H9 (cell line): ENCODE measurements around the gene TMEM271. TPM values are rescaled to one million over a fixed set of nuclear protein-coding genes. Genes with fewer than 3 reads are reported as not detected.

Experiments
- DNase-seq: peaks from one replicate; pipeline ENCODE4 v3.0.0-alpha.2; 2017
- H2AFZ ChIP-seq: one replicate; pipeline ENCODE4 v1.6.1; 2013; ENCODE audit warnings: mild to moderate bottlenecking, low read length, control low read depth, moderate library complexity
- H2AK5ac ChIP-seq: 2 replicates; pipeline ENCODE4 v1.6.1; 2013; ENCODE audit warnings: low read length, control low read depth, mixed read lengths; ENCODE audit not compliant: insufficient read length
- H2BK120ac ChIP-seq: one replicate; pipeline ENCODE4 v1.6.1; 2013; ENCODE audit warnings: low read depth, mild to moderate bottlenecking, low read length, control low read depth, inconsistent platforms; ENCODE audit not compliant: poor library complexity, severe bottlenecking
- H2BK12ac ChIP-seq: 2 replicates; pipeline ENCODE4 v1.6.1; 2013; ENCODE audit warnings: low read length, control low read depth, mixed read lengths, low read depth; ENCODE audit not compliant: insufficient read length
- H2BK15ac ChIP-seq: 2 replicates; pipeline ENCODE4 v1.6.1; 2013; ENCODE audit warnings: low read depth, low read length, control low read depth
- H2BK20ac ChIP-seq: one replicate; pipeline ENCODE4 v1.6.1; 2013; ENCODE audit warnings: low read depth, mild to moderate bottlenecking, low read length, control low read depth, inconsistent platforms; ENCODE audit not compliant: poor library complexity, severe bottlenecking
- H2BK5ac ChIP-seq: 2 replicates; pipeline ENCODE4 v1.6.1; 2013; ENCODE audit warnings: low read length, control low read depth, mixed read lengths; ENCODE audit not compliant: insufficient read length
- H3K14ac ChIP-seq: 2 replicates; pipeline ENCODE4 v1.6.1; 2013; ENCODE audit warnings: low read length, control low read depth; ENCODE audit not compliant: insufficient read depth
- H3K18ac ChIP-seq: 2 replicates; pipeline ENCODE4 v1.6.1; 2013; ENCODE audit warnings: low read depth, mild to moderate bottlenecking, mixed read lengths, low read length, control low read depth; ENCODE audit not compliant: insufficient read length
- H3K23ac ChIP-seq: 2 replicates; pipeline ENCODE4 v1.6.1; 2013; ENCODE audit warnings: low read length, control low read depth, mixed read lengths, low read depth; ENCODE audit not compliant: insufficient read length
- H3K23me2 ChIP-seq: 2 replicates; pipeline ENCODE4 v1.6.1; 2013; ENCODE audit warnings: low read depth, mild to moderate bottlenecking, mixed read lengths, low read length, control low read depth; ENCODE audit not compliant: insufficient read length, poor library complexity, severe bottlenecking
- H3K27ac ChIP-seq: 2 replicates; pipeline ENCODE4 v1.5.1; 2013; ENCODE audit warnings: low read length, control low read depth, mixed read lengths, low read depth; ENCODE audit not compliant: insufficient read length
- H3K27me3 ChIP-seq: 2 replicates; pipeline ENCODE4 v1.6.1; 2013; ENCODE audit warnings: low read length, control low read depth, inconsistent platforms; ENCODE audit not compliant: insufficient read depth
- H3K4ac ChIP-seq: 2 replicates; pipeline ENCODE4 v1.6.1; 2013; ENCODE audit warnings: low read depth, mild to moderate bottlenecking, control low read depth, inconsistent platforms, low read length, moderate library complexity
- H3K4me1 ChIP-seq: 2 replicates; pipeline ENCODE4 v1.6.1; 2013; ENCODE audit warnings: low read length, control low read depth, inconsistent platforms; ENCODE audit not compliant: insufficient read depth
- H3K4me2 ChIP-seq: 2 replicates; pipeline ENCODE4 v1.6.1; 2013; ENCODE audit warnings: low read length, control low read depth, mixed read lengths; ENCODE audit not compliant: insufficient read length, insufficient read depth
- H3K56ac ChIP-seq: 2 replicates; pipeline ENCODE4 v1.6.1; 2013; ENCODE audit warnings: low read depth, mild to moderate bottlenecking, mixed read lengths, low read length, control low read depth; ENCODE audit not compliant: insufficient read length
- H3K79me1 ChIP-seq: 2 replicates; pipeline ENCODE4 v1.6.1; 2013; ENCODE audit warnings: low read depth, mild to moderate bottlenecking, moderate library complexity, low read length, control low read depth, inconsistent platforms; ENCODE audit not compliant: insufficient read depth, poor library complexity, severe bottlenecking
- H3K79me2 ChIP-seq: 2 replicates; pipeline ENCODE4 v1.6.1; 2013; ENCODE audit warnings: low read length, control low read depth, inconsistent platforms; ENCODE audit not compliant: insufficient read depth
- H3K9ac ChIP-seq: 2 replicates; pipeline ENCODE4 v1.6.1; 2013; ENCODE audit warnings: low read length, control low read depth, mixed read lengths; ENCODE audit not compliant: insufficient read length; ENCODE audit errors: extremely low read depth
- H3K9me3 ChIP-seq: one replicate; pipeline ENCODE4 v1.6.1; 2013; ENCODE audit warnings: low read depth, low read length, inconsistent platforms; ENCODE audit not compliant: control insufficient read depth
- H3T11ph ChIP-seq: one replicate; pipeline ENCODE4 v1.6.1; 2013; ENCODE audit warnings: mild to moderate bottlenecking, low read length, control low read depth, inconsistent platforms
- H4K20me1 ChIP-seq: one replicate; pipeline ENCODE4 v1.6.1; 2013; ENCODE audit not compliant: control insufficient read depth, insufficient read length, insufficient read depth
- H4K5ac ChIP-seq: 2 replicates; pipeline ENCODE4 v1.6.1; 2013; ENCODE audit warnings: low read depth, mild to moderate bottlenecking, mixed read lengths, low read length, control low read depth; ENCODE audit not compliant: insufficient read length
- H4K8ac ChIP-seq: replicated peaks from 2 replicates; pipeline ENCODE4 v1.6.1; 2013; ENCODE audit warnings: low read length, control low read depth, mixed read lengths, low read depth; ENCODE audit not compliant: insufficient read length
- H4K91ac ChIP-seq: 2 replicates; pipeline ENCODE4 v1.6.1; 2013; ENCODE audit warnings: low read depth, mild to moderate bottlenecking, moderate library complexity, mixed read lengths, low read length, control low read depth; ENCODE audit not compliant: insufficient read length
- H3K27ac Mint-ChIP-seq, 3 experiments: 2 replicates in 2 of 3; 3 replicates in 1 of 3; pipeline ENCODE4 v1.8.0; 2020 to 2021; ENCODE audit warnings: mixed read lengths in 3 of 3, mild to moderate bottlenecking in 1 of 3, moderate library complexity in 1 of 3
- H3K27me3 Mint-ChIP-seq: 2 replicates; pipeline ENCODE4 v1.8.0; 2021; ENCODE audit warnings: low read depth, mild to moderate bottlenecking, moderate library complexity, mixed read lengths
- H3K36me3 Mint-ChIP-seq, 3 experiments: 2 replicates in 2 of 3; 3 replicates in 1 of 3; pipeline ENCODE4 v1.8.0; 2020 to 2021; ENCODE audit warnings: low read depth in 3 of 3, mixed read lengths in 3 of 3; ENCODE audit not compliant: insufficient read depth in 1 of 3
- H3K4me1 Mint-ChIP-seq, 2 experiments: 2 replicates each; pipeline ENCODE4 v1.8.0; 2020; ENCODE audit warnings: mixed read lengths in 2 of 2
- H3K4me3 Mint-ChIP-seq, 2 experiments: 2 replicates in 1 of 2; 3 replicates in 1 of 2; pipeline ENCODE4 v1.8.0; 2020 to 2021; ENCODE audit warnings: mild to moderate bottlenecking in 2 of 2, mixed read lengths in 2 of 2, moderate library complexity in 1 of 2
- H3K9me3 Mint-ChIP-seq, 2 experiments: 2 replicates in 1 of 2; 3 replicates in 1 of 2; pipeline ENCODE4 v1.8.0; 2020; ENCODE audit warnings: mild to moderate bottlenecking in 2 of 2, mixed read lengths in 2 of 2, moderate library complexity in 1 of 2
- CTCF ChIP-seq: fragments of 200-600 bp; sonication (generic); conservative IDR thresholded peaks from 3 replicates; pipeline ENCODE4 v1.8.0; 2021; ENCODE audit warnings: antibody characterized with exemption, mild to moderate bottlenecking
- WGBS: extraction: QIAGEN DNeasy Blood & Tissue Kit; methylation state at CpG from one replicate; pipeline ENCODE4 v1.1.7; 2013; ENCODE audit warnings: missing lambda C conversion rate, low lambda C conversion rate, mixed read lengths; ENCODE audit not compliant: insufficient read length; ENCODE audit errors: extremely low coverage; 5-methylcytosine and 5-hydroxymethylcytosine counted together
- total RNA-seq: library from RNA; stranded (reverse); gene quantifications from 2 replicates; pipeline ENCODE4 v1.2.1, GENCODE V29; 2021

TMEM271 gene
- total RNA-seq, 1 experiment from 2014 or later: 0.09 TPM

GRCh38 chr4:620201-620600 is 44.1 kb upstream of the TMEM271 start:
- H3K27me3 Mint-ChIP-seq: peaks cover 50% of the 10 kb centered on the region

More at GRCh38 chr4:620201-620600, 44.1 kb upstream of the TMEM271 start:
- H3K4me1 Mint-ChIP-seq: peaks cover 10 to 11% of the 10 kb centered on the region in 2 experiments
- Histone ChIP-seq H4K5ac (no peak overlapping the region), H2BK5ac (no peak overlapping the region), H3K79me2 (no peaks in the 10 kb centered on the region; the same call in 1 of the 2 replicates), H3T11ph (no peak overlapping the region), H3K56ac (no peak overlapping the region), H3K9me3 (no peaks in the 10 kb centered on the region), H3K18ac (no peak overlapping the region), H2BK12ac (no peak overlapping the region), H3K79me1 (no peaks in the 10 kb centered on the region), H4K20me1 (no peaks in the 10 kb centered on the region), H3K14ac (no peak overlapping the region), H2BK15ac (no peak overlapping the region), H4K8ac (no peak overlapping the region), H3K9ac (no peak overlapping the region), H3K27me3 (no peaks in the 10 kb centered on the region; the same call in 1 of the 2 replicates), H2BK120ac (no peak overlapping the region), H4K91ac (no peak overlapping the region), H3K4me2 (no peak overlapping the region), H3K27ac (no peak overlapping the region), H3K23me2 (no peaks in the 10 kb centered on the region), H3K4me1 (no peaks in the 10 kb centered on the region; the same call in 1 of the 2 replicates), H3K23ac (no peak overlapping the region), H3K4ac (no peak overlapping the region), H2BK20ac (no peak overlapping the region), H2AK5ac (no peak overlapping the region), H2AFZ (no peak overlapping the region)
- no peak for TF ChIP-seq CTCF
- H3K9me3 Mint-ChIP-seq: peaks cover 0 to 2% of the 10 kb centered on the region in 2 experiments; a peak in 1 of 5 replicates
- no CpG with 5 or more reads among the region's 11 CpGs for WGBS
- H3K4me3 Mint-ChIP-seq: no peak overlapping the region
- H3K36me3 Mint-ChIP-seq: no peaks in the 10 kb centered on the region; a peak in 1 of 7 replicates
- DNase-seq: no peak
- H3K27ac Mint-ChIP-seq: no peak overlapping the region
